T-helper 17 cell (primary cell): ENCODE measurements around the gene LRTM2. TPM values are rescaled to one million over a fixed set of nuclear protein-coding genes. Genes with fewer than 3 reads are reported as not detected.

ENCODE experiments used
- ATAC-seq: fragments of 150-1000 bp; cut with Tn5 transposase; 2 replicates; pipeline ENCODE4 v1.10.0; 2021; ENCODE audit warnings: mild to moderate bottlenecking, moderate library complexity
- DNase-seq, 3 donors: peaks; one replicate each; pipeline versions ENCODE4 v3.0.0 to v3.0.0-alpha.2; 2020 to 2021
- H3K9me3 ChIP-seq: one replicate; pipeline ENCODE4 v1.7.0; 2013; ENCODE audit warnings: low read length, mild to moderate bottlenecking; ENCODE audit not compliant: control insufficient read depth, poor library complexity, severe bottlenecking
- H3K27ac Mint-ChIP-seq: one replicate; pipeline ENCODE4 v1.8.0; 2022; ENCODE audit warnings: mild to moderate bottlenecking, moderate library complexity, mixed read lengths
- H3K27me3 Mint-ChIP-seq: one replicate; pipeline ENCODE4 v1.8.0; 2022; ENCODE audit warnings: mixed read lengths
- H3K36me3 Mint-ChIP-seq: one replicate; pipeline ENCODE4 v1.8.0; 2022; ENCODE audit warnings: low read depth, mixed read lengths
- H3K4me1 Mint-ChIP-seq: one replicate; pipeline ENCODE4 v1.8.0; 2022; ENCODE audit warnings: mild to moderate bottlenecking, mixed read lengths
- H3K4me3 Mint-ChIP-seq: one replicate; pipeline ENCODE4 v1.8.0; 2022; ENCODE audit warnings: mild to moderate bottlenecking, moderate library complexity, mixed read lengths
- total RNA-seq, 4 donors: library from RNA in 2 of 4; stranded (reverse) in 2 of 4; gene quantifications; one replicate each; pipeline ENCODE4 v1.2.3 and lab custom pipeline; 2022 to 2026

LRTM2 gene
- total RNA-seq (not detected), total RNA-seq (lab: John Stamatoyannopoulos, UW) (0 reads per million in 2 donors)

DNA sequence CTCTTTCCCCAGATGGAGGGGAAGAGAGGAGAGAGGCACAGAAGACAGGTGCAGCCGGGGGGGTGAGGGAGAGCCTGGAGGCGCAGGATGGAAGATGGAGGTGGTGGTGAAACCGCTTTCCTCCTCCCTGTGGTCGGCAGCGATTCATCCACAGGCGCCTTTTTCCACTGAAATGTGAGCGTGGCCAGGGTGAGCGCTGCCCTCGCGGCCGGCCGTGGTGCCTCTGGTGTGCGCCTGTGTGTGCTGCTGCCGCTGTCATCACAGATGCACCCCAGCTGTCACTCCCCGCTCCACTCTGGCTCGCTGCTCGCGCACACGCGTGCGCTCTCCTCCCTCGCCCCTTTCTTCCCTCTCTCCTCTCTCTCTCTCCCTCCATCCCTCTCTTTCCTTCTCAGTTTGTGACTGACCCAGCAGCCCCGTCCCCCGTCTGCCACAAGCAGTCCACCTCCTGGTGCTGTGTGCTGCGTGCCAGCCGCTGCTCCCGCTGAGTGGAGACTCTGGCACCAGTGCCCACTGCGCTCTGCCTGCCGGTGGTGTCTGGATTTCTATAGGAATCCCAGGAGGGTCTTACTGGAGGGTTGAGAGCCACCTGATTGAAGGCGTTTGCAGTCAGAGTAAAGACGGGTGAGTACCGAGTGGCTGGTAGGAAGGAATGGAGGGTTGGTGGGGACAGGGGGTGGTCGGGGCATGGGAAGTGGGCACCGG is at the start of gene LRTM2:
LRTM2 (plus strand) TSS at position 375 of the 705 bp plus-strand sequence. CDS start 7,584 bp downstream, outside the sequence.
- no peak for ATAC-seq
- H3K27ac Mint-ChIP-seq: no peak within 1 kb of the TSS
- H3K9me3 ChIP-seq: no peaks in the 10 kb centered on the region

DNA sequence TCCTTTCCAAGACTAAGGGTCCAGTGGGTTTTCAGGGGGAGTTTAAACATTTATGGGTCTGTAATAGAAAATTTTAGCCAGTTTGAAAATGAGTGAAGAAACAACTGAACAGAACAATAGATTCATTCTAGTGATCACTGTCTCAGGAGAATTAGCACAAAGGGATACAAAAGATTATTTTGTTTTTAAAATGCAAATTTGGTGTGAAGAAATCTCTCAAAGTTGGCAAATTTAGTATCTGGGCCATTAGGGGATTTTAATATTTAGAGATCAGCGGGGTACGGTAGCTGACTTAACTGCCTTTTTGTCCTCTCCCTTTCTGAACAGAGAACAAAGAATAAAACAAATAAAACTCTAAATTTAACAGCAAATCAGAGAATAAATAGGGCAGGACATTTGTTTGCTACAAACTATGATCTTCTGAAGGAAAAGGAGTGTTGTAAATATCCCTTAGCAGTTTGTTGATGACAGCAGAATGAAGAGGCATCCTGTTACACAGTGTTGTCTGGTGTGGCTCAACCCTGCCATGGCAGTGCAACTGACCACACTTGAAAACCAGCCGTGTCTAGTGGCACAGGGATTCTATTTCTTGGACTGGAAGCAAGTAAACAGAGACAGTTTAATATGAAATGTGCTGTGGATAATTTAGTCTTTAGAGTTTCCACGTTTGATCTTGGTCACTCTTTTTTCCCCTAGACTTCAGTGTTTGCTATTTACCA is 46.3 kb upstream of the LRTM2 start:
- H3K27me3 Mint-ChIP-seq: no peaks in the 10 kb centered on the region
- ATAC-seq (no peak), DNase-seq (no peak)
- peaks cover 17% of the 10 kb centered on the region for H3K4me1 Mint-ChIP-seq
- no peaks in the 10 kb centered on the region for H3K36me3 Mint-ChIP-seq
- no peak overlapping the region for H3K27ac Mint-ChIP-seq
- H3K9me3 ChIP-seq: no peaks in the 10 kb centered on the region
- H3K4me3 Mint-ChIP-seq: no peak overlapping the region

More for the DNA sequence above, at the start of gene LRTM2:
- peaks cover 7% of the 10 kb centered on the region for H3K4me1 Mint-ChIP-seq
- peaks cover 6% of the 10 kb centered on the region for H3K36me3 Mint-ChIP-seq
- peak within 1 kb of the TSS; percentile 65 for H3K4me3 Mint-ChIP-seq
- no peak for DNase-seq
- peaks cover 56% of the 10 kb centered on the region for H3K27me3 Mint-ChIP-seq

DNA sequence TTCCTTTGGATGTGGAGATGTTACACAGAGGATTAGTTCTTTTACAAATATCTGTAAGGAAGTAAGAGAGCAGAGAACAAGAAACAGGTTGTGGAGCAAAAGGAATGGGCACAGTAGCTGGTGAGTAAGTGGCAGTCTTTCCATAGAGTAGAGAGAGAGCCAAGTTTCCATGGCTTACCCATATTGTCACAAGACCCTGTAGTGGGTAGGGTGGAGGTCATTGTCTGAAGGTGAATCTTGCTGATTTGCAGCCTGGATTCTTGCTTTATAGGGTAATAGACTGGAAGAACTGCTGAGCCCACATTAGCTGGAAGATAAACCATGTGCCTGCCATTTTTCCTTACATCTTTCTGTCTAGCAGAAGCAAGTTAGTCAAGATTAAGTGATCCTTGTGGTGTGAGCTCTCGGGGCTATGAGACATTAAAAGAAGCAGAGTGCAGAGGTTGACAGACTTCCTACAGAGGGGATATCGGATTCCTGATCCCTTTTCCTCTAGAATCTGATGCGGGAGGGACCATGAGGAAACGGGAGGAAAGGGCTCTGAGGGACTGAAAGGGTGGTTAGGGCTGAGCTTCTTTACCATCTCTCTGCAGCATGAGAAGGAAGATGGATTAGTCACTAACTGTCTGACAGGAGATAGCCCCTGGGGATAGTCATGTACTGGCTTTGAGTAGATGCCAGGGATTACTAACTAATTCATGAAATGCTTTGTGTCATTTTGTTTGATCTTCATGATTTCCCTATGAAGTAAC is 44.0 kb upstream of the LRTM2 start:
- Mint-ChIP-seq H3K4me1 (peaks cover 22% of the 10 kb centered on the region), H3K27ac (peak overlapping the region; percentile 47), H3K4me3 (no peak overlapping the region), H3K27me3 (no peaks in the 10 kb centered on the region), H3K36me3 (peaks cover 4% of the 10 kb centered on the region)
- no peaks in the 10 kb centered on the region for H3K9me3 ChIP-seq
- DNase-seq: no peak
- no peak for ATAC-seq

DNA sequence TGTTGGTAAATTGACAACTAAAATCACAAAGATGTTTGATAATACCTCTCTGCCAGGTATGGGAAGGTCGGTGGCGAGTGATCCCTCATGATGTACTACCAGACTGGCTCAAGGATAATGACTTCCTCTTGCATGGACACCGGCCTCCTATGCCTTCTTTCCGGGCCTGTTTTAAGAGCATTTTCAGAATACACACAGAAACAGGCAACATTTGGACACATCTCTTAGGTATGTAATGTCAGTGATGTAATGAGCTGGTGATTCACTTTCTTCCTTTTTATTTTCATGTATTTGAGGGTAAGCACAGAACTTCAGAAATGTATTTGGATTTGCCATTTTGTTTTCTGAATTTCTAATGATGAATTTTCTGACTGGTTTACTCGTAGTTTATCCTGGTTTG is 42.6 kb upstream of the LRTM2 start:
- Mint-ChIP-seq H3K27me3 (no peaks in the 10 kb centered on the region), H3K27ac (no peak overlapping the region), H3K36me3 (peaks cover 4% of the 10 kb centered on the region), H3K4me3 (no peak overlapping the region), H3K4me1 (peaks cover 21% of the 10 kb centered on the region)
- H3K9me3 ChIP-seq: no peaks in the 10 kb centered on the region
- ATAC-seq (no peak), DNase-seq (no peak)

DNA sequence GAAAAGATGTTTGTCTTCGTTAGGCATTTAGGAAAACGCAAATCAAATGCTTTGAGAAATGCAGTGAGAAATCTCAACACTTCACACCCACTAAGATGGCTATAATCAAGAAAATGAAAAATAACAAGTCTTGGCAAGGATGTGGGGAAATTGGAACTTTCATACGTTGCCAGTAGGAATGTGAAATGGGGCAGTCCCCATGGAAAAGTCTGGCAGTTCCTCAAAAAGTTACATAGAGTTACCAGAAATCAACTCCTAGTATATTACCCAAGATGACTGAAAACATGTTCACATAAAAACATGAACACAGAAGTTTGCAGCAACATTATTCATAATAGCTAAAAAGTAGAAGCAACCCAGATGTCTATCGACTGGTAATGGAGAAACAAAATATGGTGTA is 41.5 kb upstream of the LRTM2 start:
- Mint-ChIP-seq H3K4me3 (no peak overlapping the region), H3K36me3 (peaks cover 7% of the 10 kb centered on the region), H3K27me3 (no peaks in the 10 kb centered on the region), H3K4me1 (peaks cover 23% of the 10 kb centered on the region), H3K27ac (no peak overlapping the region)
- DNase-seq (no peak), ATAC-seq (no peak)
- H3K9me3 ChIP-seq: no peaks in the 10 kb centered on the region

DNA sequence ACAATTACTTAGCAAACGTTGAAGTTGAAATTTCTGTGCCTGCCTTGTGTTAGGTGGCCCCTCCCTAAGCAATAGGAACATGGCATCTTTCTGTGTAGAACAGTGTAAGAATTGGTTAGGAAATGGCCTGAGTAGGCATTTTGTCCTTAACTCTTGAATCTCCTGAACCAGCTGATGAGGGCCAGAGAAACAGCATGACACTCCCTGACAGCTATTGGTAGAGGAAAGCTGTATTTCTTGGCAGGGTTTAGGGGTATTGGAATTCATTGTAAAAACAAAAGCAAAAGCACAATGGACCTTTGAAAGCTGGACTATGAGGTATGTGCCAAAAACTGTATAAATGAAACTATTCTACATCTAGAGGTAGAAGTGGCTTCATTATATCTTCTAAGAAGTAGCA is 40.6 kb upstream of the LRTM2 start:
- Mint-ChIP-seq H3K4me1 (peaks cover 23% of the 10 kb centered on the region), H3K36me3 (peaks cover 10% of the 10 kb centered on the region), H3K27ac (no peak overlapping the region), H3K27me3 (no peaks in the 10 kb centered on the region), H3K4me3 (no peak overlapping the region)
- ATAC-seq (no peak), DNase-seq (no peak)
- no peaks in the 10 kb centered on the region for H3K9me3 ChIP-seq

DNA sequence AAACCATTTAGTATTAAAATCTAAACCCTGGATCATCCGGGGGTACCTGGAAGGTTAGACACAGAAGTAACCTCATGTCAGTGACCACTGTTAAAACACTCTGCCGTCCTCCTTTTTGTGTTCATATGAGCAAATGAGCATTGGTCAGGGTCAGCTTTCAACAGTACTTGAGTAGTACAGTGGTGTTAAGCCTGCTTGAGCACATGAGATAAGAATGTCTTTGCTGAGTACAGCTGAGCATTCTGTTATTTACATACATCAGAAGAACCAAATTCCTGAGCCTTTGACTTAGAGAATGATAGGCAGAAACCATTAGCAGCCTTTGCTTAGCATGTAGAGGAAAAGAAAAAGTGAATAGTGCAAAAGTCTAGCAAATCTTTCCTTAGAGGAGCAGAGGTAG is 38.6 kb upstream of the LRTM2 start:
- Mint-ChIP-seq H3K4me1 (peaks cover 12% of the 10 kb centered on the region), H3K27me3 (no peaks in the 10 kb centered on the region), H3K36me3 (peaks cover 10% of the 10 kb centered on the region), H3K4me3 (no peak overlapping the region), H3K27ac (no peak overlapping the region)
- ATAC-seq: no peak
- H3K9me3 ChIP-seq: no peaks in the 10 kb centered on the region
- no peak for DNase-seq

DNA sequence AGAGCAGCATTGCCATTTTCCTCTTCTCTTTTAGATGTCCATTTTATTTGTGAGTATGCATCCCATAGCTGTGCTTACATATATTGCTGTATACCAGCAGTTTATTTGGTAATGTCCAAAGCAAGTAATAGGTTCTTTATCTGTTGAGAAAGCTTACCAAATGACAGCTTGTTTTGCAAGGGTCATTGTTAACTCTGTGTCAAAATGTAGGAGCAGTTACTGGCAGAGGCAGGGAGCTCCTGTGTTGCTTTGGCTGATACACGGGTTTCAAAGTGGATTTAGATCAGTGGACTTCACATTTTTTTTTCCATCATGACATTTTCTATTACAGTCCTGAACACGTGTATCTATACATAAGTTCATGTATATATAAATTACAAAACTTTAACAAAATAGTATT is 38.1 kb upstream of the LRTM2 start:
- H3K36me3 Mint-ChIP-seq: peaks cover 10% of the 10 kb centered on the region
- peaks cover 12% of the 10 kb centered on the region for H3K4me1 Mint-ChIP-seq
- no peak for ATAC-seq

DNA sequence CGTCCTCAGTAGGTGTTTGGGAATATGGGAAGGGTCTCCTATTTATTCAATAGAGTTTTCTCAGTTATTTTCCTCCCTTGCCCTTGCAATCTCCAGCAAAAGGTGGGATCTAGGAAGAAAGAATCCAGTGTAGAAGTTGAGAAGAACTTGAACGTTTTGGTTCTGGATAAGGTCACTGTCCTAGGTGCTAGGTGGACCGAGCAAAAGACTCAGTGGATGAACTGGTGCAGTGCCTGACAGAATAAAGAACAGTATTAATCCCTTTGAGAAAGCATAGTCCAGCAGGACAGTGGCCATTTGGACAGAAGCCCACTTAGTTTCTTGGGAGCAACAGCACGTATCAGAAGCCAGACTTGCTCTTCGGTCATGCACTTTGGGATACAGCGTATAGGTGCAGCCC is 32.7 kb upstream of the LRTM2 start:
- no peak overlapping the region for H3K27ac Mint-ChIP-seq
- no peak overlapping the region for H3K4me3 Mint-ChIP-seq
- no peak for ATAC-seq
- peaks cover 22% of the 10 kb centered on the region for H3K4me1 Mint-ChIP-seq
- no peak for DNase-seq
- H3K36me3 Mint-ChIP-seq: peaks cover 5% of the 10 kb centered on the region
- H3K27me3 Mint-ChIP-seq: no peaks in the 10 kb centered on the region
- H3K9me3 ChIP-seq: no peaks in the 10 kb centered on the region

More for the DNA sequence above, 38.1 kb upstream of the LRTM2 start:
- no peaks in the 10 kb centered on the region for H3K9me3 ChIP-seq
- no peak for DNase-seq
- no peak overlapping the region for H3K4me3 Mint-ChIP-seq
- no peaks in the 10 kb centered on the region for H3K27me3 Mint-ChIP-seq
- no peak overlapping the region for H3K27ac Mint-ChIP-seq

DNA sequence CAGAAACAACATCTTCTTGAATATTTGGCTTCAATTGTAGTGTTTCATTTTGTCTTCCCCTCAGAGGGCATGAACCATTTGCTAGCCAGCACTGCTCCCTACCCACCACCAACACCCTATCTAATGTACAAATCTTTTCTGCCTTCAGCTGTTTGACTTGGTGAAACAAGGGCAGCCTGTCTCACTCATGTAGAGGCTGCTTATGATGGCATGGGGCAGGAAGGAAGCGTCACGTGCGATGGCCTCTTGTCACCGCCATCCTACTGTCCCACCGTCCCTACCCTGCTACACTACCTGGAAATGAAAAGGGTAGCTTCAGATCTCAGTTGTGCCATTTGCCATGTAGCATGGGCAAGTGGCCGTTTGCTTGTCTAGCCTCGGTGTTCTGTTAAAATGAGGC is 29.9 kb upstream of the LRTM2 start:
- ATAC-seq (no peak), DNase-seq (no peak)
- Mint-ChIP-seq H3K4me3 (no peak overlapping the region), H3K36me3 (no peaks in the 10 kb centered on the region), H3K27me3 (no peaks in the 10 kb centered on the region), H3K27ac (peak overlapping the region; percentile 16), H3K4me1 (peaks cover 17% of the 10 kb centered on the region)
- no peaks in the 10 kb centered on the region for H3K9me3 ChIP-seq

DNA sequence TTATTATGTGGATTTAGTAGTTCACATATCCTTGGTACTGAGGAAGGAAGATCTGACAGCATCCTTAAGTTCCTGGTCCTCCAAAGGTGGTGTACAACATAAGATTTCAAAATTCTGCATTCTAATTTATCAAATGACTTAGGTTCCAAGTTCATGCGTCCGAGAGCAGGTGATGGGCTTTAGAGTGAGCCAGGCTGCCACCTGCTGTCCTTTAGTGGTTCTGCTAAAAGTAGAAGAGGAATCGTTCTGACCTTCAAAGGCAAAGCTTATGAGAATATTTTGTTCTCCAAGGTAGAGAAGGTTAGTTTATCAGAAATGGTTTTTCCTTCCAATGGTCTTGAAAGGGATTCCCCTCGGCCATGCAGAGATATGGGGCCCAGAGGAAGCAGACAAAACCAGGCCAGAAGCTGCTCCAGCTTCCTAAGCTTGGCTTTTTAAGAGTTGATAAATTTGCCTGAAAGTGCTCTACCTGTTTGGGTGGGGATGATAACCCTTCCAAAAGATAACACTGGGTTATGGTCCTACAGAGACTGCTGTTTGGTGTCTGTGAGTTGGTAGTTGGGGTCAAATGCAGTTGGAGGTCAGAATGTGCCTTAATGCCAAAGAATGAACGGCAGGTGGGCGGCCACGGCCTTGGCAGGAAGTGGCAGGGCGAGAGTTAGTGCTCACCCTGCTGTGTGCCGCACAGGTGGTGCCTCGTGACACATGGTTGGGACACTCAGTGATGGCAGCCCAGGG is 29.1 kb upstream of the LRTM2 start:
- Mint-ChIP-seq H3K27ac (peak overlapping the region; percentile 68), H3K36me3 (no peaks in the 10 kb centered on the region), H3K4me1 (peaks cover 23% of the 10 kb centered on the region), H3K4me3 (peak overlapping the region; percentile 36), H3K27me3 (no peaks in the 10 kb centered on the region)
- DNase-seq (peak; percentile 45 to 48 (median 47)), ATAC-seq (peak; percentile 44)
- H3K9me3 ChIP-seq: no peaks in the 10 kb centered on the region

DNA sequence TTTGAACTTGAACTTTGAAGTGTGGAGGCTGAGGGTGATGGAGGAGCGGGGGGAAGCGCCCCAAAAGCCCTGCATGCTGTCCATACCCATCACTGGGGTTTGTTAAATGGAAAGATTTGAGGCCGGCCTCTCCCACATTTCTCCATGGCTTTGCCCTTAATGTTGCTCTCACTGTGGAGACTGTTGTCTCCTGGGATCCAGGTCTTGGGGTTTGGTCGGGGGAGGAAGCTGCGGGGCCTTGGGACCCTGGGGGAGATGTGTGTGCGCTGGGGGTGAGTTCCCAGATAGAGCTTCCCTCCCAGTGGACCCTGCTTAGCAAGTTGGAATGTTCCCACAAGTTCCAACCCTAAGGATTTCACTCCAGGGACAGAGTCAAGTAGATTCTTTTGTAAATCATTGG is 28.0 kb upstream of the LRTM2 start:
- no peak overlapping the region for H3K27ac Mint-ChIP-seq
- H3K4me3 Mint-ChIP-seq: no peak overlapping the region
- DNase-seq: no peak
- peaks cover 27% of the 10 kb centered on the region for H3K4me1 Mint-ChIP-seq
- no peaks in the 10 kb centered on the region for H3K9me3 ChIP-seq
- no peak for ATAC-seq
- no peaks in the 10 kb centered on the region for H3K36me3 Mint-ChIP-seq
- no peaks in the 10 kb centered on the region for H3K27me3 Mint-ChIP-seq
